ENCODE data around the gene SLC25A22. TPM values are rescaled to one million over a fixed set of nuclear protein-coding genes. Genes with fewer than 3 reads are reported as not detected.

The SLC25A22 gene
- total and polyA plus RNA-seq, 8 donors = 5.5 to 11.9 (median 9.8) TPM; not detected in 1

GRCh38 chr11:794766-795633, 3.1 kb downstream of the SLC25A22 start:
- intact Hi-C loops (cut with DNase I; ENCODE audit: low total_unique reads) = no loop called here
- H3K4me3 ChIP-seq = peak overlapping the region; percentile 66 to 96 (median 77)
- TF ChIP-seq POLR2AphosphoS5 (IDR thresholded peaks at IDR 0.05) (no peak), CTCF (IDR thresholded peaks at IDR 0.05) (no peak), POLR2A (IDR thresholded peaks at IDR 0.05) (no peak), EP300 (IDR thresholded peaks at IDR 0.05) (no peak)
- peak; percentile 64 to 73 for DNase-seq
- peak overlapping the region; percentile 86 to 92 (median 89) for H3K27ac ChIP-seq
- 20 to 39% (median 31%) methylated on average over 32 to 38 of the region's 38 CpGs for WGBS, 5 donors
- no peaks in the 10 kb centered on the region for H3K9me3 ChIP-seq
- peaks cover under 1 to 14% (median 2%) of the 10 kb centered on the region in 3 donors for H3K27me3 ChIP-seq
- peaks cover 20 to 48% (median 37%) of the 10 kb centered on the region in 4 donors for H3K36me3 ChIP-seq
- peaks cover 34 to 52% (median 41%) of the 10 kb centered on the region in 4 donors for H3K4me1 ChIP-seq

- 77 to 90% (median 79%) methylated on average over 28 to 31 of the region's 31 CpGs for WGBS, 5 donors
- TF ChIP-seq CTCF (IDR thresholded peaks at IDR 0.05) (no peak), POLR2A (IDR thresholded peaks at IDR 0.05) (no peak), EP300 (IDR thresholded peaks at IDR 0.05) (no peak), POLR2AphosphoS5 (IDR thresholded peaks at IDR 0.05) (no peak)
- Histone ChIP-seq H3K27ac (peak overlapping the region in 2 of 5 donors; percentile 87 to 91), H3K36me3 (peaks cover 17 to 40% (median 29%) of the 10 kb centered on the region in 4 donors), H3K4me1 (peaks cover 37 to 60% (median 46%) of the 10 kb centered on the region in 4 donors), H3K27me3 (peaks cover 5 to 22% (median 10%) of the 10 kb centered on the region in 3 donors), H3K4me3 (peak overlapping the region in 3 of 4 donors; percentile 66 to 96 (median 87)), H3K9me3 (no peaks in the 10 kb centered on the region)
- intact Hi-C loops (cut with DNase I; ENCODE audit: low total_unique reads) = no loop called here
- DNase-seq = no peak
Measured at GRCh38 chr11:794013-794765, 3.9 kb downstream of the SLC25A22 start.

GRCh38 chr11:793556-793955, 4.5 kb downstream of the SLC25A22 start:
- Histone ChIP-seq H3K9me3 (no peaks in the 10 kb centered on the region), H3K27ac (no peak overlapping the region), H3K36me3 (peaks cover 15 to 38% (median 29%) of the 10 kb centered on the region in 4 donors), H3K27me3 (peaks cover 5 to 29% (median 16%) of the 10 kb centered on the region in 3 donors), H3K4me1 (peaks cover 37 to 60% (median 45%) of the 10 kb centered on the region in 4 donors), H3K4me3 (no peak overlapping the region)
- no peak for DNase-seq
- WGBS, 5 donors = 82 to 93% (median 86%) methylated on average over 5 to 7 of the region's 7 CpGs
- intact Hi-C loops (cut with DNase I; ENCODE audit: low total_unique reads) = no loop called here
- TF ChIP-seq CTCF (IDR thresholded peaks at IDR 0.05) (no peak), POLR2A (IDR thresholded peaks at IDR 0.05) (no peak), EP300 (IDR thresholded peaks at IDR 0.05) (no peak), POLR2AphosphoS5 (IDR thresholded peaks at IDR 0.05) (no peak)

GRCh38 chr11:792873-793272, 5.2 kb downstream of the SLC25A22 start:
- 89 to 94% (median 92%) methylated on average over 7 to 13 of the region's 13 CpGs for WGBS, 5 donors
- intact Hi-C loops (cut with DNase I; ENCODE audit: low total_unique reads) = no loop called here
- H3K27ac ChIP-seq = no peak overlapping the region
- H3K27me3 ChIP-seq = peaks cover 5 to 35% (median 23%) of the 10 kb centered on the region in 3 donors
- peaks cover 15 to 38% (median 29%) of the 10 kb centered on the region in 4 donors for H3K36me3 ChIP-seq
- TF ChIP-seq POLR2AphosphoS5 (IDR thresholded peaks at IDR 0.05) (no peak), EP300 (IDR thresholded peaks at IDR 0.05) (no peak), POLR2A (IDR thresholded peaks at IDR 0.05) (no peak), CTCF (IDR thresholded peaks at IDR 0.05) (no peak)
- H3K9me3 ChIP-seq = no peaks in the 10 kb centered on the region
- peaks cover 33 to 55% (median 41%) of the 10 kb centered on the region in 4 donors for H3K4me1 ChIP-seq
- no peak for DNase-seq
- H3K4me3 ChIP-seq = no peak overlapping the region
